Astrocyte of the spinal cord (primary cell): ENCODE measurements around the gene FAF1.

Experiments
- DNase-seq: peaks from one replicate; pipeline ENCODE4 v3.0.0; 2011; ENCODE audit warnings: low read depth, low spot score
- H3K4me3 ChIP-seq: 2 replicates; pipeline ENCODE4 v1.5.1; 2011; ENCODE audit warnings: low read depth, mild to moderate bottlenecking, low read length, moderate library complexity
- CTCF ChIP-seq: IDR thresholded peaks from 2 replicates; pipeline ENCODE4 v1.5.1; 2012; ENCODE audit warnings: low read depth, mild to moderate bottlenecking, low read length, inconsistent platforms
- in situ Hi-C: cut with HindIII; loops from 2 replicates; pipeline ENCODE4 v1.10.0; 2017; ENCODE audit warnings: low sequenced_read_pairs

FAF1 gene

GRCh38 chr1:50516056-50516455 lies 444.0 kb downstream of the FAF1 start:
- no peak for DNase-seq
- in situ Hi-C loops: no loop called here
- no peak overlapping the region for H3K4me3 ChIP-seq
- TF ChIP-seq CTCF: no peak

- no peak for TF ChIP-seq CTCF
- no peak for DNase-seq
- H3K4me3 ChIP-seq: no peak overlapping the region
- in situ Hi-C loops: no loop called here
Observed at GRCh38 chr1:50508040-50508586, 452.0 kb downstream of the FAF1 start.

DNA sequence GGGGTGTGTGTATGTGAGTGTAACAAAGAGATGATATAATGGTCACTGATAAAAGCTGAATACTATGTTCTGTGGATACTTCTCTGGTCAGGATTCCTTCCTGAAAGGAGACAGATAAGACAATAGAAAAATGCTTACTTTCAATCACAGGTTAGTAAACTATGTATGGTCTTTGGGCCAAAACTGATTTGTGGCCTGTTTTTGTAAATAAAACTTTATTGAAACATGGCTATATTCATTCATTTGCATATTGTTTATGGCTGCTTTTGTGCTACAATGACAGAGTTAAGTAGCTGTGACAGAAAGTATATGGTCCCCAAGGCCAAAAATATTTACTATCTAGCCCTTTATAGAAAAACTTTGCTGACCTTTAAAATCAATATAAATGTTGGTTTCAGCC lies 454.6 kb downstream of the FAF1 start:
- no peak overlapping the region for H3K4me3 ChIP-seq
- in situ Hi-C loops: no loop called here
- no peak for TF ChIP-seq CTCF
- no peak for DNase-seq

DNA sequence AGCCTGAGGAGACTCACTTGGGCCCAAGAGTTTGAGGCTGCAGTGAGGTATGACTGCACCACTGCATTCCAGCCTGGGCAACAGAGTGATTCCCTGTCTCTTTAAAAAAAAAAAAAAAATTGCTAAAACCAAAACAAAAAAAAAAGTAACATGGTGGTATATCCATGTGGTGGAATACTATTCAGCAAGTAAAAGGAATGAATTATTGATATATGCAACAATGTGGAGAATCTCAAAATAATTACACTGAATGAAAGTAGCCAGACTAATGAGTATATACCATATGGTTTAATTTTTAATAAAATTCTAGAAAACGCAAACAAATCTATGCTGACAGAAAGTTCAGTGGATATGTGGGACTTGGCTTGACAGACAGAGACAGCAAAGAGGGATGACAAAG lies 456.6 kb downstream of the FAF1 start:
- TF ChIP-seq CTCF: no peak
- H3K4me3 ChIP-seq: no peak overlapping the region
- in situ Hi-C loops: no loop called here
- no peak for DNase-seq

GRCh38 chr1:50502147-50502546 lies 457.9 kb downstream of the FAF1 start:
- no peak for DNase-seq
- in situ Hi-C loops: no loop called here
- H3K4me3 ChIP-seq: no peak overlapping the region
- no peak for TF ChIP-seq CTCF

DNA sequence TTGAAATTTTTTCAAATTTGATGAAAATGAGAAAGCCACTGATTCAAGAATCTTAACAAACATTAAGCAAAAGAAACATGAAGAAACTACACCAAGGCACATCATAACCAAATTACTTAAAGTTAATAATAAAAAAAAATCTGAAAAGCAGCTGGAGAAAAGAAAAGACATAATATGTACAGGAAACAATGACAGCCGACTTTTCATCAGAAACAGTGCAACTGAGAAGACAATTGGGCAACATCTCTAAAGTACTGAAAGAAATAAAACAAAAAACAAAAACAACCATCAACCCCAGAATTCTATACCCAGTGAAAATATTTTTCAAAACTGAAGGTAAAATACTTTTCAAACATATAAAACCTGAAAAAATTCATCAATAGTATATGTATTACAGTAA lies 463.1 kb downstream of the FAF1 start:
- no peak for DNase-seq
- in situ Hi-C loops: no loop called here
- TF ChIP-seq CTCF: no peak
- no peak overlapping the region for H3K4me3 ChIP-seq

DNA sequence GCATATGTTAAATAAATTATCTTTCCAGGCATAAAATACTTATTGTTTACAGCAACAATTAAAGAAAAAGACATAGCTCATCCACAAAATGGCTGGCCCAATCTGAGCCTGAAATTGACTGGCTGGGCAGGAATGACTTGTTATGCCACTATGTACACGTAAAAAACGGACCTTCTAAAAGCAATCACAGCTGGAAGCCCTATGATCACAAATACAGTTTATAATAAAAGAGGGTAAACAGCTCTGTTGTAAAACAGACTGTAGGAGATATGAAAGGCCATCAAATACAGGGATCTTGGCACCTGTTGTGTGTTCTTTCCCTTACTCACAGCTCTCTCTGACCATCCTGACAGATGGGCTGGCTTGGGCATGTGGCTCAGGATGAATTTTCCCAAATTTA lies 466.4 kb downstream of the FAF1 start:
- in situ Hi-C loops: no loop called here
- TF ChIP-seq CTCF: no peak
- H3K4me3 ChIP-seq: no peak overlapping the region
- no peak for DNase-seq
